ENCODE results near the gene C4orf50.

Gene C4orf50

GRCh38 chr4:5887361-5888221 lies 130.6 kb downstream of the C4orf50 start:
- Histone ChIP-seq H3K36me3 (replicated peaks; ENCODE audit: insufficient read depth, low read length) (no peaks in the 10 kb centered on the region), H4K20me1 (ENCODE audit: insufficient read depth, low read length) (no peaks in the 10 kb centered on the region), H2AFZ (ENCODE audit: low read length) (no peak overlapping the region), H3K9me2 (replicated peaks; ENCODE audit: insufficient read depth, low read length) (no peaks in the 10 kb centered on the region), H3K27me3 (replicated peaks; ENCODE audit: insufficient read depth, low read length) (peaks cover 36% of the 10 kb centered on the region), H3K4me2 (ENCODE audit: low read depth, low read length) (no peak overlapping the region), H3K9ac (ENCODE audit: low read length) (no peak overlapping the region), H3K4me1 (ENCODE audit: low read length) (no peaks in the 10 kb centered on the region), H3K79me2 (ENCODE audit: low read length) (no peaks in the 10 kb centered on the region), H3F3A (ENCODE audit: insufficient read depth, low read length) (no peaks in the 10 kb centered on the region), H3K9me3 (replicated peaks; ENCODE audit: insufficient read depth, low read length) (no peaks in the 10 kb centered on the region), H3K27ac (ENCODE audit: low read length) (no peak overlapping the region), H3K4me3 (ENCODE audit: low read length) (no peak overlapping the region)
- no peak for DNase-seq
- no peak for TF ChIP-seq CTCF (IDR thresholded peaks at IDR 0.05; ENCODE audit: low read length)
- TF ChIP-seq EZH2 (optimal IDR thresholded peaks at IDR 0.05; ENCODE audit: low read depth, low read length), result no peak
- no peak for TF ChIP-seq EZH2phosphoT487 (IDR thresholded peaks at IDR 0.05; ENCODE audit: low read length)

- H3K79me2 ChIP-seq (ENCODE audit: low read length), result no peaks in the 10 kb centered on the region
- no peaks in the 10 kb centered on the region for H4K20me1 ChIP-seq (ENCODE audit: insufficient read depth, low read length)
- H3K4me2 ChIP-seq (ENCODE audit: low read depth, low read length), result no peak overlapping the region
Measured at GRCh38 chr4:5887011-5887360, 131.2 kb downstream of the C4orf50 start.

GRCh38 chr4:5885733-5886132 lies 132.5 kb downstream of the C4orf50 start:
- Histone ChIP-seq H2AFZ (ENCODE audit: low read length) (no peak overlapping the region), H3K9me2 (replicated peaks; ENCODE audit: insufficient read depth, low read length) (no peaks in the 10 kb centered on the region), H3K4me1 (ENCODE audit: low read length) (no peaks in the 10 kb centered on the region), H3K4me2 (ENCODE audit: low read depth, low read length) (no peak overlapping the region), H3K9ac (ENCODE audit: low read length) (no peak overlapping the region), H3K79me2 (ENCODE audit: low read length) (no peaks in the 10 kb centered on the region), H3K4me3 (ENCODE audit: low read length) (no peak overlapping the region), H3K27ac (ENCODE audit: low read length) (no peak overlapping the region), H4K20me1 (ENCODE audit: insufficient read depth, low read length) (no peaks in the 10 kb centered on the region), H3K9me3 (replicated peaks; ENCODE audit: insufficient read depth, low read length) (no peaks in the 10 kb centered on the region), H3K36me3 (replicated peaks; ENCODE audit: insufficient read depth, low read length) (no peaks in the 10 kb centered on the region), H3K27me3 (replicated peaks; ENCODE audit: insufficient read depth, low read length) (peaks cover 34% of the 10 kb centered on the region), H3F3A (ENCODE audit: insufficient read depth, low read length) (no peaks in the 10 kb centered on the region)
- no peak for DNase-seq
- TF ChIP-seq EZH2phosphoT487 (IDR thresholded peaks at IDR 0.05; ENCODE audit: low read length) (no peak), CTCF (IDR thresholded peaks at IDR 0.05; ENCODE audit: low read length) (no peak), EZH2 (optimal IDR thresholded peaks at IDR 0.05; ENCODE audit: low read depth, low read length) (no peak)

More at GRCh38 chr4:5887011-5887360, 131.2 kb downstream of the C4orf50 start:
- Histone ChIP-seq H3K9me2 (replicated peaks; ENCODE audit: insufficient read depth, low read length) (no peaks in the 10 kb centered on the region), H3K27me3 (replicated peaks; ENCODE audit: insufficient read depth, low read length) (peaks cover 40% of the 10 kb centered on the region), H3K4me1 (ENCODE audit: low read length) (no peaks in the 10 kb centered on the region), H3F3A (ENCODE audit: insufficient read depth, low read length) (no peaks in the 10 kb centered on the region), H3K4me3 (ENCODE audit: low read length) (no peak overlapping the region), H2AFZ (ENCODE audit: low read length) (no peak overlapping the region), H3K9me3 (replicated peaks; ENCODE audit: insufficient read depth, low read length) (no peaks in the 10 kb centered on the region), H3K9ac (ENCODE audit: low read length) (no peak overlapping the region), H3K27ac (ENCODE audit: low read length) (no peak overlapping the region), H3K36me3 (replicated peaks; ENCODE audit: insufficient read depth, low read length) (no peaks in the 10 kb centered on the region)
- no peak for DNase-seq
- TF ChIP-seq EZH2phosphoT487 (IDR thresholded peaks at IDR 0.05; ENCODE audit: low read length) (no peak), CTCF (IDR thresholded peaks at IDR 0.05; ENCODE audit: low read length) (no peak), EZH2 (optimal IDR thresholded peaks at IDR 0.05; ENCODE audit: low read depth, low read length) (no peak)
